NCI-H446 (cell line): ENCODE data around the gene CAMTA1.

ENCODE experiments used
- DNase-seq, 2 experiments: peaks; one replicate each; lab custom pipeline; 2025; lab: John Stamatoyannopoulos, UW

CAMTA1 gene

DNA sequence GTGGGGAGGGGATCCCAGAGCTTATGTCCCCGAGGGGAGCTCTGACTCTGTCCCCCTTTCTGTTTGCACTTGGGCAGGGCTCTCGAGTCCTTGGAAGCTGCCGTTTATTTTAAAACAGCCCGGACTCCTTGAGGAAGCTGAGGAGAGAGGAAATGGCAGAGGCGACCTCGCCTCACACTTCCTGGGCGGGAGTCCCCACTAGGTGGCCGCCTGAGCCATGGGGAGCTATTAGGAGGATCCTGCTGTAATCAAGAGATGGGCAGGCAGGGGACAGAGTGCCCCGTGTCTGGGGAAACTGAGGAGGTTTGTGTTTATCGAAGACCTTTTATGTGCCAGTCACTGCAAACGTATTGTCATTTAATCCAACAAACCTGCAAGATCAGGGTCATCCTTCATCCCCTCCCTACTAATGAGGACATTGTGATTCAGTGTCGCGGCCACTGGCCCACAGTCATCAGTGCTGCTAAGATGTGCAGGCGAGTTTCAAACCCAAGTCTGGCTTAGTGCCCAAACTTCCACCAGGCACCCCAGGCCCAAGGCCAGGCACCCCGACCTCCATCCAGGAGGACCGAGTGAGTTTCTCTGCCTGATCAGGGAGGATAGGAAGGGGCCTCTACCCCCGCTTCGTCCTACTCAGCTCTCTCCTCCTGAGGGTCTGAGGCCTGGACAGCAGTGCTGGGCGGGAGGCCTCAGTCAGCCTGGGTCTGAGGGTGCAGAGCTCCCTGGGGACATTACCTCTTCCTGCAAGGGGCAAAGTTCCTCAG is 669.0 kb downstream of the CAMTA1 start:
- no peak for DNase-seq

DNA sequence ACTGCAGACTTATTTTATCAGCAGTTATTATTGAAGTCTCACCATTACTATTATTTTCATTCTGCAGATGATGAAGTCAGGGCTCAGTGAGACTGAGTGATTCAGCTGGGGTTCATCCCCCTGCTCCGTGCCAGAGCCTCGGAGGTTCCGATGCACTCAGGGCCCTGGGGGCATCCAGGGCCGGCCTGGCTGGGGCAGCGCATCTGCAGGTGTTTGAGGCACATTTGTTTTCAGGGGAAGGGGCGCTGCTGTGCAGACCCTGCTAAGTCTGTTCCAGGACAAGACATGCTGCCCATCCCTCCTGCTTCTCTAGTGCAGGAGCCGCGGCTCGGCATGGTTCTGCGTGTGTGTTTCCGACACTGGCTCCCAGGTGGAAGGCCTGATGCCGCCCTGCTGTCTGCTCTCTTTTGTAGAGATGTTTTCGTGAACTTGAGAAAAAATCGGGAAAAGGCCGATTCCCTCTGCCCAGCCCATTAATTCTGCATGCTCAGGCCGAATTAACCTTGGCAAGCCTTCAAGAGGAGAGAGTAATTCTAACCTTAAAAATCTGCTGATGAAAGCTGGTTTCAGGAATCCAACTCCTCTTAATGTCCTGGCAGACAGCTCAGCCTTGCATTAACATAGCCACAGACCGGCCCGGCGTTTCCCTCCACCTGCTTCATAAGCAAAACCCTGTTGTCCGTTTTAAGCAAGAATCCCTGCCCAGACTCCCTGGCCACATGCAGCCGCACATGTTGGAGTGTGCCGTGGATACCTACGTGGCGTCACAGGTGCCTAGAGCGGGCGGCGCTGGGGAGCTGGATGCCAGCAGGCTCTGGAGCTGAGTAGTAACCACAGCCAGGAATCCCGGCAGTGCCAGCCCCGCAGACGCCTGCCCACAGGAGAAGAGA is 669.9 kb downstream of the CAMTA1 start:
- DNase-seq: peak; percentile 68 to 70

DNA sequence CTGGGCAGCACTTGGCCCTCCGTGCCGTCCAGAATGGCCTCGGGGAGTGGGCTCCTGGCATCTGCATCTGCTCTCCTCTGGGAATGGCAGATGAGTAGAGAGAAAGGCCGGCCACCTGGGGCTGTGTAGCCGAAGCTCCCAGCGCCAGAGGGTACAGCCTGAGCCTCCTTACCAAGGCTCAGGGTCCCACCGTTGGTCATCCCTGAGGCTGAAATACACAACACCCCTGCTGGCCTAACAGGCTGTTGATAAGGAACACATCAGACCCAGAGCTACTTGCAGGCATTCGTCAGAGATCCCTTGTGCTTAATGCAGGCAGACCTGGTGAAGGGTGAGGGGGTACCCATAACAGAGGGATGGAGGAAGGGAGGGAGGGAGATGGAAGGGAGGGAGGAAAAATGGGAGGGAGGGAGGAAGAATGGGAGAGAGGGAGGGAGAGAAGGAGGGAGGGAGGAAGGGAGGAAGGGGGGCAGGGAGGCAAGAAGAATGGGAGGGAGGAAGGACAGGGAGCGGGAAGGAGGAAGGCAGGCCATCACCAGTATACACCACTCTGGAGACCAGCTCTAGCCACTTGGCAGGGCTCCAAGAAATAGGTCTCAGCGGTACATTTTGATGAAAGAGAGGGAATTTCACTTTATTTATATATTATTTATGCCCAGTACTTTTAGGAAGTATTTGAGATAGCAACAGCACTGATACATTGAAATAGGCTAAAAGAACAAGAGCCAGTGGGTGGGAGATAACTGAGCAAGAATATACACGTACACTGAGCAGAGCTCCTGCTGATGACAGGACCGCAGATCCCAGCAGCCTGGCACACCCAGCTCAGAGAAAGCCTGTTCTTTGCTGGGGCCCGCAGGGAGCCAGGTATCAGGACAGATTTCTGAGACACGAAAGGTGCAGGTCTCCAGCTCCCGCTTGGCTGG is 670.8 kb downstream of the CAMTA1 start:
- no peak for DNase-seq

DNA sequence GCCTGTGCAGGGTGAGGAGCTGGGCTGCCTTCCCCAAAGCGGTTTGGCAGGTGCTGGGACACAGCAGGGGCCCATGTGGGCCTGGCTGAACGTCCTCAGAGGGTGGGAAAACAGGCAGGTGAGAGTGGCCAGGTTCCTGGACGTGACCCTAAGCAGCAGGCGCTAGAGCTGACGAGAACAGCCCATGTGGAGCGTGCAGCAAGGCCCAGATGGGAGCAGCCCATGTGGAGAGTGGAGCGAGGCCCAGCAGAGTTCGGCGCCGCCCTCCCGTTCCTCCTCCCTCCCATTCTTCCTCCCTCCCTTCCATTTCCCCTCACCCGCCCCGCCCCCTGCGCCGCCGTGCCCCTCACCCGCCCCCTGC is 671.4 kb downstream of the CAMTA1 start:
- DNase-seq: no peak

DNA sequence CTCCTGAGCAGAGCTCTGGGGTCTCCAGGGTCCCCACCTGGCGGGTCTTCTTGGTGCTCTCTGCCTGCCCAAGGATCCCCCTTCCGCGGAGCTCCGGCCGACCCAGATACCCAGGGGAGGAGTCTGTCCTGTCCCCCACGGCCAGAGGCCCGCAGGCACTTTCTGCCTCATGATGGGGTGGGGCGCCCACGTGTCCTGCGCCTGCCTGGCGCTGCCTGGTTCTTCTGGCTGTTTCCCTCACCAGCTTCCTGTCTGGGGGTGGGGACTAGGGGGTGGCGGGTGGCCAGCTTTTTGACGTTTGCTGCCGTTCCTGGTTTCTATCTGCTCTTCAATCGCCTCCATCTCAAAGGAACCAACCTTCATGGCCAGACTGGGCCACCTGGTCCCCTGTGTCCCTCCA is 672.6 kb downstream of the CAMTA1 start:
- DNase-seq: no peak

DNA sequence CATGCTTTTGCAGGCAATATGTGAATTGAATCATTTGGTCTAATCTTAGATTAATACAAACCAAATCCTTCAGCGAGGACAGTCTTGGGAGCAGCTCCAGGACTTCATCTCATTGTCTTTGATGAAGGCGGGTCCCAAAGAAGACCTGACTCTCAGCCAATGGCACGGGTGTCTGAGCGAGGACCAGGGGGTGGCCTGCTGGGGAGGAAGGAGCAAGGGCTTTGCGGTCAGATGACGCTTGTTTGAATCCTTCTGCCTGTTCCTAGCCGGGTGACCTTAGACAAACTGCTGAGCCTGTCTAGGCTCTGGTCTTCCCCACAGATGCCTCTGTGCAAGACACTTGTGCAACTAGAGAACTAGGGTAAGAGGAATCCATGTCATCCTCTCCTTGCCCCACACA is 673.7 kb downstream of the CAMTA1 start:
- no peak for DNase-seq

DNA sequence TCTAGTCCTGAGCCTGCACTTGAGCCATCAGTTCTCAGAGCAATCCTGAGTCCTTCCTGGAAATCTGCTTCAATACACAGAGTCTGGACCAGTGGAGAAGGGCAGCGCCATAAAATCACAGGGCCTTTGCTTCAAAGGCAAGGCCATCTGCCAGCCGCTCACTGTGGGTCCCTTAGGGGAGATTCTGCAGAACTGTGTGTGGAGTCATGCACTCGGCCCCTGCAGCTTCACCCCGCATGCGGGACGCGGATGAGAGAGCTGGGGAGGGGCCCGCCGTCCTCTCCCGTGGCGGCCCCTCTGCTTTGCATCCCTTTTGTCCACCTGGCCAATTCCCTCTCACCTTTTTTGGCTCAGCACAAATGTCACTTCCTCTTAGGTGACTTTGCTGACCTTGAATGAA is 674.7 kb downstream of the CAMTA1 start:
- no peak for DNase-seq

DNA sequence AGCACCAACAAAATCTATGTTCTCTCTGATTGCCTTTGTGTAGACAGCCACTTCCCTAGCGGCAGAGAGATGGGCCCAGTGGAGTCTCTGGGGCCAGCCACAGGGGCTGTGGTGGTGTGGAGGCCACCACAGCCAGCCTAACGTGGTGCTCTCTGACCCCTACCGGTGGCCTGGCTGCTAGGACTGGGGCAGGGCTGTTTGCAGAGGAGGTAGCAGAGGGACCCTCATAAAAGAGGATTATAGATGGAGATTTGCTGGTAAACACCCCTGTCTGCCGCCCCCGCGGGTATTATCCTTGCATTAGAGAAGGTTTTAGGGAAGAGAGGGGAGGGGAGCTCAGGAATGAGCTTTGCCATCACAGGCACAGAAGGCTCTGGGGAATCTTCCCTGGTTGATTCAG is 675.6 kb downstream of the CAMTA1 start:
- no peak for DNase-seq

DNA sequence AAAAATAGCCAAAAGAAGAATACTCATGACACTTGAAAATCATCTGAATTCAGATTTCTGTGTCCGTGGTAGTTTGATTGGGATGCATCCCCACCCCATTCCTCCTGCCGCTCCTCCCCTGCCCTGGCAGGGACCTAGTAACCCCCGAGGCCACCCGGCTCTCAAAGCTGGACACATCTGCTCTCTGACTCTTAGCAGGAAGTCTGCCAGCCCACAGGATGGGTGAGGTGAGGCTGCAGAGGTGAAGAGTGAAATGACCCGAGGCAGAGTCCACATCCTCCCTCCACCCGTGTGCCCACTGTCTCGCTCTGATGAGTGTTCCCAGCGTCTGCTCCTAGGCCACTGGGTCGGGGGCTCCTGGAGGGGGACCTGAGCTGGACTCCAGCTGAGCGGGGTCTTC is 677.4 kb downstream of the CAMTA1 start:
- DNase-seq: no peak

DNA sequence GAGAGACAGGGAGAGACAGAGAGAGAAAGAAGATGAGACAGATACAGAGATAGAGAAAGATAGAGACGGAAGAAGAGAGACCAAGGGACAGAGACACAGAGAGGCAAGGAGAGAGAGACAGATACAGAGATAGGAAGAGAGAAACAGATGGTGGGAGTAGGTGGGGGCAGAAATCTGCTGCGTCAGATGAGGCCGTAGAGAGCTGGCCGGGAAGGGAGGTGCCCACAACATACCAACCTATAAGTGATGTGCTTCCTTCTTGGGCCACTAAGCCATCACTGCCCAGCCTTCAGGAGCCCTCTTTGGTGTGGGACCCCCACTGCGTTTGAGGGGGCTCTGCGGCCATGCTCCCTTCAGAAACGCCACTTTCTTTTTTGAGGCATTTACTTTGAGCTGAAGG is 678.3 kb downstream of the CAMTA1 start:
- no peak for DNase-seq

DNA sequence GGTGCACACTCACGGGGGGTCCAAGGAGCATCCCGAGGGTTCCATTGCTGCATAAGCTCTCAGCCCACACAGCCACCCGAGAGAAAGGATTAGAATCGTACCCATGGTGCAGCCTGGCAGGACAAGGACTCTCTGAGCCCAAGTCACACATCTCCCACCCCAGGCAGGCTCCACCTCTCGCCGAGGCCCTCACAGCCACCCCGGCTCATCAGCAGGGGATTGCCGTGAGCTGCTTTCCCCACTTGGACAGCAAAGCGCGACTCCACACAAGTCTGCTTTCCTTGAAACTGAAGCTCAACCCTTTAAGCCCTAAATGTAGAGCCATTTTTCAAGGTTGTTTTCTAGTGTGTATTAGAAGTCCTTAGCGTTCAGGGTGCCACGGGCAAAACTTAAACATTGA is 679.5 kb downstream of the CAMTA1 start:
- DNase-seq: no peak

DNA sequence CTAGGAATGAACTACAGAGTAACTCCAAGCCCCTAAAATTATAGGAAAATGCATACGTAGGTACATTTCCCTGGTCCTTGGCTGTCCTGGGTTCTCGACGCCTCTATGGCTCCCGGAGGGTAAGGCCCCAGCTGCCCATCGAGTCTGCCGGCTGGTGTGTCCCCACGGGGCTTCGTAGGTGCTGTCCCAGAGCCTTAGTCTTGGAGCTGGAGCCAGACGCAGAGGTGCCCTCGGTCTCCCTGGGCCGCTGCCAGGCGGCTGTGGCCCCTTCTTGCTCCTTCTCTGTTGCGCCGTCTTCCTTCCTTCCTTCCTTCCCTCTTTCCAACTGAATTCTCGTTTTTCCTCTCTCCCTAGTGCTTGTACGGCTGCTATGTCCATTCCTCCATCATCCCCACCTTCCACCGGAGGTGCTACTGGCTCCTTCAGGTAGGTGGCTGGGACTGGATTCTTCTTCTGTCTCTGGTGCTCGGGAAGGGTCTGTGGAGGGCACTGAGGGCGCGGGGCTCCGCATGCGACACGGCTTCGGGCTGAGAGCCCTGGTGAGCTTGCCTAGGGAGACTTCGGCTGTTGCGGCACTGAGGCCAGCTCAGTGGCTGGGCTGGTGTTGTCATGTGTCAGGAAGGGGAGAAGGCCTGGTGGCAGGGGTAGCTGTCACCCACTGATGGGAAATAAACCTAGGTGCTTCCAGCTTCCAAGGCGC is 682.4 kb downstream of the CAMTA1 start:
- no peak for DNase-seq

DNA sequence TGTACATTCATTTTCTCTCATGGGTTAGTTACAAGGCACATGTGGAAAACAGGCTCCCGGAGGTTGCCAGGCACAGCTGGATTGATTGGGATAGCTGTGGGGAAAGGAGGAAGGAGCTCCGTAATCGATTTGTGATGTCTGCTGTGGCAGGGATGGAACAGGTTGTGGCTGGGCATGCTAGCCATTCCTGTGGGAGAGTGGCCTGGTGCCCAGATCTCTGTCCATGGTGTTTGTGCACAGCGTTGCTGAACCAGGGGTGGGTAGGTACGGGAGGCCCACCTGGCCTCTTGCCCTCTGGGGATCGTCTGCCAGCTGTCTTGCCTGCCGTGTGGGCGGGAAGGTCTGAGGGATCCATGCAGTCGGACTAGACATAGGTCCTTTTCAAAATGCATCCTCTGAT is 683.0 kb downstream of the CAMTA1 start:
- no peak for DNase-seq

DNA sequence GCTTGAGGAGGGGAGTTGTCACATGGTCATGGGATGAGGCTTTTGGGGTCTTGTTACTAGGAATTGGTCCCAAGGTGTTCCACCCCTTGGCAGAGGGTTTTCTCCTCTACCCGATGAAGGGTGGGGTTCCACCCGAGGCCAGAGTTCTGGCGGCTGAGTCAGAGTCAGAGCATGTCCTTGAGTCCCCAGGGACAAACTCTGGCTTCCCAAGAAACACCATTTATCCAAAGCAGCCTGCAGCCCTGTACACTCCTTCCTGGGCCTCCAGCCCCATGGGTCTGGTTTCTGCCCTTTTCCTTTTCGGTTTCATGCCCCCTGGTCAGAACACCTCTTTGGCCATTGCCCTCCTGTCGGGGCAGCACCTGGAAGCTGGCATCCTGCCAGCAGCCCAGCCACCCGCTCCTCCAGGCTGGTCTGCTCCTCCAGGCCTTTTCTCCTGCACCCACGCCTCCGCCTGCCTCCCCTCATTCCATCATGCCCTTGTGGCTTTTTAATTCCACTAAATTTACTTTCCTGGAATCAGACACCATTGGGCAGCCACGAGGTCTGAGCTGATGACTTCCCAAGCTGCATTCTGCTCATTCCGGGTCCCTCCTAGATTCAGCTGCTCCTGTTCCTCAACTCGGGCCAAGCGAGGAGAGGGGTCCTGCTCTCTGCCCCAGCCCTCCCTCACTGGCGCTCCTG is 684.1 kb downstream of the CAMTA1 start:
- DNase-seq: no peak

DNA sequence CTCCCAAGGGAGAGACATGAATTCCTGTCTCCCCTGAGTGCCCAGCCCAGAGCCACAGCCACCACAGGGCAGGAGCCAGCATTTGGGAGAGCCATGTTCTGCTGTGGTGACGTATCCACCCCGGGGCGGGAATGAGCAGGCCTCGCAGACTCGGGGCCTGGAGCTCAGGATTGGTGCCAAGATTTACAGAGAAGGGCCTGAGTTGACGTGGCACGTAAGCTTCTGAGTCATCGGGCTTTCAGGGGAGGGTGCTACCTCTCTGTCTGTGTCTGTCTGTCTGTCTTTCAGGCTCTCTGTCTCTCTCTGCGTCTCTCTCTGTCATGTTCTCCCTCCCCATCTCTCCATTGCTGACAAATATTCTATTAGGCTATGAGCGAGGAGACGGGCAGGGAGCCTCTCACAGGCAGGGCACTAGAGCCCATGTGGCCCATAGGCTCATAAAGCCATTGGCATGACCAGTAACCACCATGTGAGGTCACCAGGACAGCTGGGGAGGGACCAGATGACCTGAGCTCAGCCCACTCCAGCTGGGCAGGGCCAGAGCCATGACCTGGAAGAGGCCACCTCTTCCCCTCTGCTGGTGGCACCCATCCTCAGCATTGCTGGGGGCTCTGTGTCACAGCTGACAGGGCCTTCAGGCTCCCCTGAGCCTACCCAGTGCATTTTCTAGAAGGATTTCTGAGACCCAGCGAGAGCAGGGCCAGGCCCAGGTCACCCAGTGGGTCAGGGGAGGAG is 685.8 kb downstream of the CAMTA1 start:
- DNase-seq: peak; percentile 61 to 86

DNA sequence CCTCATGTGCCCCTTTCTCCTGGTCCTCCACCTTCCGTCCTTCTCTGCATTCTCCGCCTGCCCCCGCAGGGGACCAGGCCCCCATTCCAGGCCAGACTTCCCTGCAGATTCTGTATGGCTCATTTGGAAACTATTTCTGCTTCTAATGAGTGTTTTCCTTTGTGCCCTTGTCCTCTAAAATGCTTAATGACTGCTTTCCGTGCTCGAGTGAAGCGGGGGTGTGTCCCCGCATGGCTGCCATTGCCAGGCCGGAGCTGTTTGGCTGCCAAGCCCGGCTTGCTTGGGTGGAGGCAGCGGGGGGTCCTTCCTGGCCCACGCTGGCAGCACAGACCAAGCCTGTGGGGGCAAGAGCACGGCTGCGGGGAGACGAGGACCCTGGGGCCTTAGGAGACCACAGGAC is 686.6 kb downstream of the CAMTA1 start:
- DNase-seq: peak in 1 of 2 experiments; percentile 44

DNA sequence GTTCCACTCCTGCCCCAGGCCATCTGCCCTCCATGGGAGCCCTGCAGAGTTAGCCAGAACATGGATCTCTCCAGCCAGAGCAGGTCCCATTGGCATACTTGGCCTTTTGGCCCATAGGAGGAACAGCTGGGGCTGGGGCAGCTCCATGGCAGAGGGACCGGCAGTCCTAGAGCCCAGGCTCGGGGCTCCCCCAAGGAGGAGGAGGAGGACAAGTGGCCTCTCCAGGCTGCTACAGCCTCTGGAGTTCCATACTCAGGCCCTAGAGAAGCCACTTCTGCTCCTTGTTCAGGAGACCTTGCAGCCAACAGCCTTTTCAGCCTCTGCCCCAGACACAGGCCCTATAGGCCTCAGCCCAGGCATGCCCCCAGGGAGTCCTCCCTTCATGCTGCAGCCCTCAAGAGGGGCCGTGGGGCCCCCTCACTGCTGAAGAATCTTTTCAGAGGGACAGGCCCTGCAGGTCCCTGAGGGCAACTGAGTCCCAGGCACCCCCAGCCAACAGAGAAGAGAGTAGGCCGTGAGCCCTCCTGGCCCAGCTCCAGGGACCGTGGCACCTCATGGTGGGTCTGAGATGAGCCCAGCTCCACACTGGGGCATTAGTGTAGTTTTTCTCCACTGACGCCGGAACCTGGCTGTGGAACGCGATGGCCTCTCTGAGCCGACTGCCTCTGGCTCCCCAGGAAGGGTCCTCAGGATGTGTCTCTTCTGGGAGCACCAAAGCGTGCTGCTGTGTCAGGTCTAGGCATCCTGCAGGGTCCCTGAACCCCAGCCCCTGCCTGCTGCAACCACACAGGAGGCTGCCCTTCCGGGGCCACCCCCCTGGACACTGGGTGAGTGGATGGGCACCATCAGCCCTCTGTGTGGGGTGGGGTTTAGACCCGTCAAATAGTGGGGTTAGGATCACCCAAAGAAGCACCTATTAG is 688.2 kb downstream of the CAMTA1 start:
- no peak for DNase-seq

DNA sequence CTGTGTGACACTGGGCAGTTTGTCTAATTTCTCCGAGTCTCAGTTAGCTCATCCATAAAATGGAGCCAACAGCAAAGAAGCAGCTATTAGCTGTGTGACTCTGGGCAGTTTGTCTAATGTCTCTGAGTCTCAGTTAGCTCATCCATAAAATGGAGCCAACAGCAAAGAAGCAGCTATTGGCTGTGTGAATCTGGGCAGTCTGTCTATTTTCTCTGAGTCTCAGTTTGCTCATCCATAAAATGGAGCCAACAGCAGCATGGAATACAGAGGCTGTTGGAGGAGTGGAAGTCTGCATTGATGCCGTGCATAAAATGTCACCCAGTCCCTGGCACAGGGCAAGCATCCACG is 688.9 kb downstream of the CAMTA1 start:
- no peak for DNase-seq

DNA sequence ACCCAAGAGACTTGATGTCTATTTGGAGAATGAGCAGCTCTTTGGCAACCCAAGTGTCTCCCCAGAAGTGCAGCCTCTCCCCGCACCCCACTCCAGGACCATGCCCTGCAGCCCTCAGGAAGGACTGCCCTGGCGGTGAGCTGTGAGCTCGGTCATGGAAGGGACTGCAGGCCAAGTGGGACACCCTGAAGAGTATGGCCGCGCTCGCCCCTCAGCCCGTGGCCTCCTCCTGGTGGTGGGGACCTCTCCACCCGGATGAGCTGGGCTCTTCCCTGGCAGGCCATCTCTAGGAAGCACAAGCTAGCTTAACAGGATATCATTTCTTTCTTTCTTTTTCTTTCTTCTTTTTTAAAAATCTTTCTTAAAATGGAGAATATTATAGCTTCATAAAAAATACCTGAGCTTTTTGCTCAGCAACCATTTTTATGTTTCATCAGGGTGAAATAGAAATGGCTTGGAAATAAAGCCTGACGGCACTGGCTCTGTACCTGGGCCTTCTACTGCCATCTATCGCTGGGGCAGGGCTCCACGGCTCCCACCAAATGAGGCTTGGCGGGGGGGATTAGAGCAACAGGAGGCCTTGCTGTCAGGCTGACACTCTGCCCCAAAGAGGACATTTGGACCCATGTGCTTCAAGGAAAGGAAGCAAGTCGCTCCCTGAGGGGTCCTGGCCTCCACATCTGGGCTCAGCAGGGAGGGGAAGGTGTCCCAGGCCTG is 689.7 kb downstream of the CAMTA1 start:
- no peak for DNase-seq
